T47D (cell line): ENCODE results near the gene ZNF462.
A peak's percentile ranks its signal among the peaks of the same experiment; 100 is the strongest.

ENCODE experiments used
- DNase-seq, 2 experiments: peaks; one replicate each; pipeline versions ENCODE4 v3.0.0 to v3.0.0-alpha.2; 2011 to 2012; ENCODE audit warnings: low read depth in 1 of 2, low spot score in 1 of 2
- JUND ChIP-seq: IDR thresholded peaks from 2 replicates; pipeline ENCODE4 v1.6.1; 2012; ENCODE audit warnings: low read depth
- in situ Hi-C: cut with HindIII; loops from 2 replicates; pipeline ENCODE4 v1.10.0; 2016; ENCODE audit warnings: low sequenced_read_pairs, low pct_unique_long_range_greater_than_20kb

Gene ZNF462

DNA sequence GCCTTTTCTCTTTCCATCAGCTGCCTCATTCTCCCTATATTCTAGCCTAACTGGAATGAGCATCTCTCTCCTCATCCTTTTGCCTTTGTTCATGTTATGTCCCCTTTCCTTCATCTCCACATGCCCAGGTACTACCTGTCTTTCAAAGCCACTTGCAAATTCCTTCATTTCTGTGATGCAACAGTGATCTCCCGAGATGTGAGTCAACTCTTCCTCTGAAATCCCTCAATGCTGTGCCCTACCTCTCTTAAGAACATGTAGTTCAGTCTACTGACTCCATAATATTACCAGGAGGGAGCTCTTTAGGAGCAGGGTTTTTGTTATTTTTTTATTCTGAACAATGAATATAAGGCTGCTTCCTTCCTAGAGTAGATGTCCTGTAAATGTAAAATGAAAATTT, 91.6 kb downstream of the ZNF462 start:
- no peak for TF ChIP-seq JUND
- no peak for DNase-seq
- in situ Hi-C loops, result no loop called here

- TF ChIP-seq JUND, result no peak
- in situ Hi-C loops, result no loop called here
- no peak for DNase-seq
Observed at GRCh38 chr9:106954974-106955850, 92.2 kb downstream of the ZNF462 start.

- DNase-seq, result no peak
- in situ Hi-C loops, result no loop called here
Observed at GRCh38 chr9:106956971-106957370, 94.0 kb downstream of the ZNF462 start.

GRCh38 chr9:106958955-106959657, 96.1 kb downstream of the ZNF462 start:
- no peak for TF ChIP-seq JUND
- DNase-seq, result no peak

More at GRCh38 chr9:106956971-106957370, 94.0 kb downstream of the ZNF462 start:
- no peak for TF ChIP-seq JUND

DNA sequence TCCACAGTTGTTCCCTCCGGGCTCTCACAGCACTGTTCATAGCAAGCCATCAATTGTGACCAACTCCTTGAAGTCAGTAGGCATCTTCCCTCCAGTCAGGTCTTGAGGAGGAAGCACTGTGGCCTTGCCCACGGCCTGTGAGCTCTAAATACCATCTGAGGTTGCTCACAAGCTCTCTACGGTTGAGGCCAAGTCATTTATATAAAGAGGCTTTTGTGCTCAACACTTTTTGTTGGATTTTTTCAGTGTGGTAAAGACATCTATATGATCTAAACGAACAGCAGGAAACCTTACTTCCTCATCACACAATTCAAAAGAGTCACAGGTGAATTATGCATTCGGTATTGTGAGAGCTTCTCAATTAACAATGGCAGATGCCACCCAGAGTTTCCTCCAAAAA, 97.3 kb downstream of the ZNF462 start:
- in situ Hi-C loops, result no loop called here
- TF ChIP-seq JUND, result no peak
- no peak for DNase-seq

More at GRCh38 chr9:106958955-106959657, 96.1 kb downstream of the ZNF462 start:
- in situ Hi-C loops, result no loop called here

DNA sequence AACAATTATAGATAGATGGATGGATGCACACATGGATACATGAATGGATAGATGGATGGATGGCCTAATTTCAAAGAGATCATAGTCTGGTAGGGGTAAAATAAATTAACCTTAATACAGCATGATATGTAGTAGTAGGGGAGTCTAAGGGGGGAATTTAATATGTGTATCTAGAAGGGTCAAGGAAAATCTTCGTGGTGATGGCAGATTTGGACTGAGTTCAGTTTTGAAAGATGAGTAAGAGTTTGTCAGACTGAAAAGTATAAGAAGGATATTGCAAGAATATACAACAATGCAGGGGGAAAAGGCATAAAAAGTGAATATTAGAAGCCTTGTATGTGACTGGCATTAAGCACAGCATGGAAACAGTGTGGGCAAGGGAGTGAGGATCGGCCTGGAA, 98.7 kb downstream of the ZNF462 start:
- TF ChIP-seq JUND, result no peak
- in situ Hi-C loops, result no loop called here

GRCh38 chr9:106962122-106962521, 99.2 kb downstream of the ZNF462 start:
- in situ Hi-C loops, result no loop called here
- DNase-seq, result no peak
- no peak for TF ChIP-seq JUND

More for the DNA sequence above, 98.7 kb downstream of the ZNF462 start:
- no peak for DNase-seq

DNA sequence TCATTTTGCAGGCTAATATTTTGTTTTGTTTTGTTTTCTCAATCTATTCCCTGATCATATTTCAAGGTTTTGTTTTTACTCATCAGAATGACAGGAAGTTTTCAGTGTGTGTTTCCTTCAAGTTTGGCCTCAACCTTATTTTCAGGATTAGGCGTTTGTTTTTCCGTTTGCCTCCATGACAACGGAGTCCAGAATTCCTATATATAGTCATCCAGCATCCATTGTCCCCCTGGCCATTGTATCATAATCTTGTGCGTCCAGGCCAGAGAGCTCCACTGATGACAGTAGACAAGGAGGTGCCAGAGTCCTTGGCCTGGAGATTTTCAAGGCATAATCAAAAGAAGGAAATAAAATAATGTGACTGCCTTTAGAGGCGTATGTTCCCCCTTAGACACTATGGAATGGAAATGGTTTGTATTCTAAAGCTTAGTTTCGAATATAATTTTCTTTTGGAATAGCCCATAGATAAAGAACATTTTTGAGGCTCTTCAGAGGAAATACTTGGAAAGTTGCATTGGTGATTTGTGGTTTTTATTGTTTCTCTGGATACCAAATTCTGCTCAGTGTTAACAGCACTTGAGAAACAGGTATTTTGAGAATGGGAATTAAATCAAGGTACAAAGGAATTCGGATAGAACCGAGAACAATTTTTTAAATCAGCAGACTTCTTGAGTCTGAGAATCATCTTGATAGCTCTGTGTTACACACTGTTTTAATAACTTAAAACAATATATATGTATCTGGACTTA, 99.8 kb downstream of the ZNF462 start:
- no peak for TF ChIP-seq JUND
- no peak for DNase-seq
- in situ Hi-C loops, result no loop called here

DNA sequence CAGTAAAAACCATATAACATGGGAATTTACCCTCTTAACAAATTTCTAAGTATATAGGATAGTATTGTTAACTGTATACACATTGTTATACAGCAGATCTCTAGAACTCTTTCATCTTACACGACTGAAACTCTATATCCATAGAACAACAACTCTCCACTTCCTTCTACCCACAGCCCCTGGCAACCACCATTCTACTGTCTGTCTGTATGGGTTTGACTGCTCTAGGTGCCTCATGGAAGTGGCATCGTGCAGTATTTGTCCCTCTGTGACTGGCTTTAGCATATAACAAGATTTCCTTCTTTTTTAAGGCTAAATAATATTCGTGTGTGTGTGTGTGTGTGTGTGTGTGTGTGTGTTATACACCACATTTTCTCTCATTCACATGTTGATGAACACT, 100.7 kb downstream of the ZNF462 start:
- no peak for DNase-seq
- no peak for TF ChIP-seq JUND
- in situ Hi-C loops, result no loop called here

DNA sequence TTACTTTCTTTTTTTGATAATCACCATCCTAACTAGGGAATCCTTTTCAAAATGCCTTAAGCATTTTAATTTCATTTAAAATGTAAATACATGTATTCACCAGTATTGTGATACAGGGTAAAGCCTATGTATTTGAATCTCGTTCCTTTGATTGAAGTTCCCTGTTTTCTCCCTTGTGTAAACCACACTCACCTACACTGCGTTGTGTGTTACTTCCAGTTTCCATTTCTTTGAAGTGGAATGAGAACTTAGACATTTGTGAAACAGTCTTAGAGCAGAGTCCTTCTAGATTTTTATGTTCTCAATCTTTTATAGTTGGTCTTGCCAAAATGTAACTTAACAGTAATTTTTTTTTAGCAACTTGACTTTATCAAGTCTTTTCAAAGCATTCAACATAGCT, 101.4 kb downstream of the ZNF462 start:
- no peak for DNase-seq
- in situ Hi-C loops, result no loop called here
- TF ChIP-seq JUND, result no peak

DNA sequence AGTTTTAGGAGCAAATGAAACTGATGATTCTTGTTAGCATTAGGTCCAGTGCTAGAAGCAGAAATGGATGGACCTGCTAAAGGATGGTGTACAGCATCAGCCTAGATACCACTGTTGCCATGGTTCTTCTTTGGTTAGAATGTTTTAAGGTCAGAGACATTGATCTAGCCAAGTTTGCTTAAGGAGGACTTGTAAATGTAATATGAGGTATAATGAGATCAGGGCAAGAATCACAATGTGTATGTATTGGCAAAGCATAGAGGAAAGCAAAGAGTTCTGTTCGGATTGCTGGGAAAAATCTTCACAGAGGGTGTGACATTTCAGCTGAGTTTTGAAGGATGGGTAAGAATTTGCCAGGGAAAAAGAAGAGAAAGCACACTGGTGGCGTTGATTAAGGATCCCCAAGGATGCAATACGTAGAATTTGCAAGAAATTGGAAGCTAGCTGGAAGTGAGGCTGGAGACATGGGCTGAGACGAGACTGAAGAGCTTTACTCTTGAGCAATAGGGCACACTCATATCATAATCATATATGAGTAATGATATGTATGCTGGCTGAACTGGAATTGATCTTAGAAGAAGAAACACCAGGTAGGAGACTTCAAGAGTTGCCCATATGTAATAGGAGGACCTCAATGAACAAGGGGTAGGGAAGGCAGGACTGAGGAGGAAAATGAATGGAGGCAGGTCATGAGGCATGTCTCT, 102.0 kb downstream of the ZNF462 start:
- in situ Hi-C loops, result no loop called here
- DNase-seq, result no peak
- TF ChIP-seq JUND, result no peak

DNA sequence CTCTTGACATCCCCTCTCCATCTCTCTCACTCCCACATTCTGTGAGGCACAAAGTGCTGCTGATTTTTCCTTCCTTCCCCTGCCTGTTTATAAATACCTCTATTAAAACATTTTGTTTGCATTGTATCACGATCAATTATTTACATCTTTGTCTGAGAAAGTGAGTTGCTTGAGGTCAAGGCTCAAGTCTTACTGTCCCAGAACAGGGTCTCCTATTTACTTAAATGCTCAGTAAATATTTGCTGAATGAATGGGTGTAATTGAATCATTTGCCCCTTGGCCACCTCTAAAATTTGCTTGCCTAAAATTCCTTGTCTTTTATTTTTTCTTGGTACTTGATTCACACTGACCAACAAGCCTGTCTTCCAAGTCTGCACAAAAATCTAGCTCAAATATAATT, 103.5 kb downstream of the ZNF462 start:
- peak in 1 of 2 experiments; percentile 10 for DNase-seq
- in situ Hi-C loops, result no loop called here
- TF ChIP-seq JUND, result 0 out of 2 replicates have a peak, but pooled peaks have one; percentile 20
